ENCODE data around the gene KRTAP12-1.

KRTAP12-1 gene

GRCh38 chr21:44681861-44682579, at the start of gene KRTAP12-1:
KRTAP12-1 (minus strand) TSS chr21:44682163; CDS start chr21:44682123, 40 bp downstream.
- no peak for DNase-seq

GRCh38 chr21:44730951-44731579, 49.1 kb upstream of the KRTAP12-1 start:
- no peak for DNase-seq

- no peak for DNase-seq
These were observed 48.0 kb upstream of the KRTAP12-1 start for GRCh38 chr21:44730028-44730395.

- no peak for DNase-seq
These were observed 47.5 kb upstream of the KRTAP12-1 start for GRCh38 chr21:44729336-44730027.

GRCh38 chr21:44728716-44729115, 46.8 kb upstream of the KRTAP12-1 start:
- DNase-seq: no peak

GRCh38 chr21:44727757-44728156, 45.8 kb upstream of the KRTAP12-1 start:
- DNase-seq: no peak

GRCh38 chr21:44727321-44727720, 45.4 kb upstream of the KRTAP12-1 start:
- DNase-seq: no peak

GRCh38 chr21:44726826-44727225, 44.9 kb upstream of the KRTAP12-1 start:
- DNase-seq: no peak

- DNase-seq: no peak
These were observed 43.0 kb upstream of the KRTAP12-1 start for GRCh38 chr21:44724926-44725325.

- DNase-seq: no peak
These were observed 42.2 kb upstream of the KRTAP12-1 start for GRCh38 chr21:44724196-44724595.

- no peak for DNase-seq
These were observed 41.5 kb upstream of the KRTAP12-1 start for GRCh38 chr21:44723177-44724131.

GRCh38 chr21:44722731-44723130, 40.8 kb upstream of the KRTAP12-1 start:
- DNase-seq: no peak

- DNase-seq: no peak
These were observed 38.2 kb upstream of the KRTAP12-1 start for GRCh38 chr21:44720170-44720569.

GRCh38 chr21:44718571-44718970, 36.6 kb upstream of the KRTAP12-1 start:
- DNase-seq: no peak

GRCh38 chr21:44718093-44718492, 36.1 kb upstream of the KRTAP12-1 start:
- DNase-seq: no peak

- DNase-seq: no peak
These were observed 35.0 kb upstream of the KRTAP12-1 start for GRCh38 chr21:44716984-44717383.

GRCh38 chr21:44714905-44715304, 32.9 kb upstream of the KRTAP12-1 start:
- DNase-seq: no peak

- DNase-seq: no peak
These were observed 31.9 kb upstream of the KRTAP12-1 start for GRCh38 chr21:44713846-44714245.

- DNase-seq: no peak
These were observed 31.2 kb upstream of the KRTAP12-1 start for GRCh38 chr21:44713130-44713529.

GRCh38 chr21:44712203-44713028, 30.5 kb upstream of the KRTAP12-1 start:
- DNase-seq: no peak

GRCh38 chr21:44711327-44712202, 29.6 kb upstream of the KRTAP12-1 start, which contains the start of gene TSPEAR:
TSPEAR (minus strand) TSS chr21:44711572; CDS start chr21:44711514, 58 bp downstream.
- DNase-seq: no peak
